H1 (cell line): Measurements from ENCODE around the gene LRRC56. TPM values are rescaled to one million over a fixed set of nuclear protein-coding genes. Genes with fewer than 3 reads are reported as not detected.

Experiments
- CTCF ChIA-PET: fragments of 300-600 bp; sonication (Branson Sonifier 250); formaldehyde crosslinking; loops from one replicate; lab custom pipeline; 2021; ENCODE audit not compliant: partially characterized antibody; lab: Charles Lee
- POLR2A ChIA-PET: fragments of 300-600 bp; sonication (Branson Sonifier 250); formaldehyde crosslinking; loops from one replicate; lab custom pipeline; 2021; ENCODE audit warnings: inconsistent platforms; ENCODE audit not compliant: partially characterized antibody; lab: Charles Lee
- DNase-seq, 2 experiments: peaks; one replicate each; pipeline versions ENCODE4 v3.0.0 to v3.0.0-alpha.2; 2010 to 2022; ENCODE audit warnings: low spot score in 2 of 2, low read depth in 1 of 2, mixed read lengths in 1 of 2
- FAIRE-seq: peaks from 2 replicates; lab custom pipeline; 2011; peaks lifted over from hg19 to GRCh38; lab: Jason Lieb, UNC
- H2AFZ ChIP-seq: 2 replicates; pipeline ENCODE4 v1.8.1; 2012; ENCODE audit warnings: low read length, inconsistent platforms
- H2AK5ac ChIP-seq: 2 replicates; pipeline ENCODE4 v1.6.1; 2013; ENCODE audit warnings: low read depth, low read length
- H2BK120ac ChIP-seq: replicated peaks from 2 replicates; pipeline ENCODE3; 2013; ENCODE audit warnings: low read depth, low read length, inconsistent platforms
- H2BK12ac ChIP-seq: 2 replicates; pipeline ENCODE4 v1.6.1; 2013; ENCODE audit warnings: low read depth, low read length
- H2BK15ac ChIP-seq: 2 replicates; pipeline ENCODE4 v1.6.1; 2013; ENCODE audit warnings: low read length
- H2BK20ac ChIP-seq: 2 replicates; pipeline ENCODE4 v1.6.1; 2013; ENCODE audit warnings: low read length
- H2BK5ac ChIP-seq: 2 replicates; pipeline ENCODE4 v1.6.1; 2013; ENCODE audit warnings: low read depth, low read length
- H3K14ac ChIP-seq: 2 replicates; pipeline ENCODE4 v1.6.1; 2013; ENCODE audit warnings: inconsistent platforms; ENCODE audit not compliant: insufficient read length
- H3K18ac ChIP-seq: 2 replicates; pipeline ENCODE4 v1.6.1; 2013; ENCODE audit warnings: low read length; ENCODE audit errors: extremely low read depth
- H3K23ac ChIP-seq: 2 replicates; pipeline ENCODE4 v1.6.1; 2013; ENCODE audit warnings: inconsistent platforms; ENCODE audit not compliant: insufficient read length
- H3K23me2 ChIP-seq: 2 replicates; pipeline ENCODE4 v1.6.1; 2013; ENCODE audit warnings: low read depth, low read length
- H3K27ac ChIP-seq: 2 replicates; pipeline ENCODE4 v1.6.1; 2011; ENCODE audit warnings: low read depth, low read length, inconsistent platforms
- H3K27me3 ChIP-seq, 4 experiments: replicated peaks in 1 of 4; 1 replicate in 1 of 4; 2 replicates in 3 of 4; pipeline versions ENCODE4 v1.6.1 to v1.8.1; 2011 to 2013; ENCODE audit warnings: low read length in 3 of 4, mild to moderate bottlenecking in 3 of 4, inconsistent platforms in 2 of 4, mixed read lengths in 2 of 4, moderate library complexity in 1 of 4; ENCODE audit not compliant: control insufficient read depth in 3 of 4, insufficient read depth in 3 of 4; ENCODE audit errors: extremely low read depth in 1 of 4
- H3K36me3 ChIP-seq, 4 experiments: 2 replicates each; pipeline versions ENCODE4 v1.6.1 to v1.8.1; 2011 to 2013; ENCODE audit warnings: mild to moderate bottlenecking in 4 of 4, low read length in 3 of 4, moderate library complexity in 2 of 4, control low read depth in 1 of 4, inconsistent platforms in 1 of 4; ENCODE audit not compliant: insufficient read depth in 4 of 4, control insufficient read depth in 2 of 4
- H3K4ac ChIP-seq: replicated peaks from 2 replicates; pipeline ENCODE3; 2013; ENCODE audit warnings: low read length, low read depth, mixed read lengths, inconsistent platforms; ENCODE audit not compliant: insufficient read length
- H3K4me1 ChIP-seq, 4 experiments: replicated peaks in 1 of 4; 1 replicate in 1 of 4; 2 replicates in 3 of 4; pipeline versions ENCODE4 v1.6.1 to v1.8.1; 2011 to 2013; ENCODE audit warnings: low read length in 3 of 4, inconsistent platforms in 2 of 4, mixed read lengths in 1 of 4; ENCODE audit not compliant: insufficient read depth in 4 of 4, control insufficient read depth in 3 of 4
- H3K4me2 ChIP-seq, 2 experiments: 2 replicates each; pipeline versions ENCODE4 v1.6.1 to v1.8.1; 2011 to 2013; ENCODE audit warnings: low read depth in 2 of 2, low read length in 2 of 2, control low read depth in 1 of 2, inconsistent platforms in 1 of 2, mild to moderate bottlenecking in 1 of 2; ENCODE audit not compliant: insufficient read depth in 1 of 2
- H3K4me3 ChIP-seq, 4 experiments: fragments of 200-600, 300-600 bp in 1 of 4; sonication (generic), shearing (Covaris generic), sonication (Bioruptor Twin) in 1 of 4; 2 replicates each; pipeline versions ENCODE4 v1.5.1 to v1.8.1; 2011 to 2016; ENCODE audit warnings: low read length in 4 of 4, low read depth in 3 of 4, control low read depth in 2 of 4, inconsistent platforms in 2 of 4, mild to moderate bottlenecking in 2 of 4, mixed read lengths in 1 of 4, moderate library complexity in 1 of 4; ENCODE audit not compliant: insufficient read depth in 2 of 4; ENCODE audit errors: extremely low read depth in 1 of 4
- H3K56ac ChIP-seq: replicated peaks from 2 replicates; pipeline ENCODE3; 2013; ENCODE audit warnings: low read depth, mild to moderate bottlenecking, mixed read lengths, low read length, inconsistent platforms; ENCODE audit not compliant: insufficient read length
- H3K79me1 ChIP-seq: 2 replicates; pipeline ENCODE4 v1.6.1; 2013; ENCODE audit warnings: low read depth, low read length, control low read depth
- H3K79me2 ChIP-seq, 2 experiments: 2 replicates each; pipeline versions ENCODE4 v1.6.1 to v1.8.1; 2012 to 2013; ENCODE audit warnings: low read length in 2 of 2, mild to moderate bottlenecking in 2 of 2, inconsistent platforms in 1 of 2; ENCODE audit not compliant: insufficient read depth in 2 of 2, control insufficient read depth in 1 of 2
- H3K9ac ChIP-seq, 4 experiments: replicated peaks in 1 of 4; 1 replicate in 1 of 4; 2 replicates in 3 of 4; pipeline versions ENCODE4 v1.6.1 to v1.8.1; 2011 to 2013; ENCODE audit warnings: low read depth in 3 of 4, low read length in 3 of 4, control low read depth in 2 of 4, mild to moderate bottlenecking in 2 of 4, moderate library complexity in 2 of 4, inconsistent platforms in 1 of 4; ENCODE audit errors: extremely low read depth in 1 of 4
- H3K9me3 ChIP-seq, 2 experiments: 2 replicates each; pipeline versions ENCODE4 v1.6.1 to v1.8.1; 2012 to 2013; ENCODE audit warnings: mild to moderate bottlenecking in 2 of 2, moderate library complexity in 2 of 2, control low read depth in 1 of 2, inconsistent platforms in 1 of 2, low read depth in 1 of 2, low read length in 1 of 2, mixed read lengths in 1 of 2; ENCODE audit not compliant: insufficient read depth in 2 of 2
- H4K20me1 ChIP-seq, 2 experiments: replicated peaks in 1 of 2; 2 replicates each; pipeline versions ENCODE3 to v1.8.1; 2011 to 2013; ENCODE audit warnings: inconsistent platforms in 2 of 2, low read length in 2 of 2, mild to moderate bottlenecking in 1 of 2; ENCODE audit not compliant: insufficient read depth in 2 of 2, control insufficient read depth in 1 of 2
- H4K5ac ChIP-seq: 2 replicates; pipeline ENCODE4 v1.6.1; 2013; ENCODE audit warnings: low read length, low read depth, mixed read lengths, inconsistent platforms; ENCODE audit not compliant: insufficient read length
- H4K8ac ChIP-seq: 2 replicates; pipeline ENCODE4 v1.8.0; 2013; ENCODE audit warnings: mild to moderate bottlenecking, moderate library complexity, low read length, inconsistent platforms; ENCODE audit not compliant: insufficient read depth; ENCODE audit errors: extremely low read depth
- H4K91ac ChIP-seq: replicated peaks from 2 replicates; pipeline ENCODE3; 2013; ENCODE audit warnings: low read length, mixed read lengths, inconsistent platforms; ENCODE audit not compliant: insufficient read length
- BACH1 ChIP-seq: IDR thresholded peaks from 2 replicates; pipeline ENCODE4 v1.6.1; 2012; ENCODE audit warnings: low read length, improper control_type of control experiment
- CHD2 ChIP-seq: IDR thresholded peaks from 2 replicates; pipeline ENCODE4 v1.6.1; 2012; ENCODE audit warnings: low read length, improper control_type of control experiment
- EP300 ChIP-seq, 2 experiments: IDR thresholded peaks; 1 replicate in 1 of 2; 2 replicates in 1 of 2; pipeline ENCODE4 v1.6.1; 2011 to 2012; ENCODE audit warnings: low read depth in 2 of 2, low read length in 2 of 2, mild to moderate bottlenecking in 2 of 2, borderline replicate concordance in 1 of 2, inconsistent platforms in 1 of 2, moderate library complexity in 1 of 2
- FOSL1 ChIP-seq: IDR thresholded peaks from 2 replicates; pipeline ENCODE4 v1.6.1; 2011; ENCODE audit warnings: mild to moderate bottlenecking, low read depth, low read length, moderate library complexity; ENCODE audit not compliant: insufficient read depth
- HDAC2 ChIP-seq, 2 experiments: fragments of 300-600 bp in 1 of 2; sonication (generic) in 1 of 2; IDR thresholded peaks; 2 replicates each; pipeline ENCODE4 v1.6.1; 2011 to 2012; ENCODE audit warnings: low read depth in 2 of 2, low read length in 2 of 2, mild to moderate bottlenecking in 2 of 2, moderate library complexity in 2 of 2, borderline replicate concordance in 1 of 2, inconsistent platforms in 1 of 2
- KDM1A ChIP-seq: fragments of 200-600, 300-600 bp; sonication (generic); IDR thresholded peaks from 2 replicates; pipeline ENCODE4 v1.7.1; 2016; ENCODE audit warnings: mild to moderate bottlenecking, low read length, borderline replicate concordance
- SP1 ChIP-seq: IDR thresholded peaks from 2 replicates; pipeline ENCODE4 v1.6.1; 2011; ENCODE audit warnings: low read depth, low read length
- SP2 ChIP-seq: IDR thresholded peaks from 2 replicates; pipeline ENCODE4 v1.6.1; 2012; ENCODE audit warnings: mild to moderate bottlenecking, low read length, inconsistent platforms
- SRF ChIP-seq: IDR thresholded peaks from 2 replicates; pipeline ENCODE4 v1.6.1; 2011; ENCODE audit warnings: mild to moderate bottlenecking, low read depth, low read length, moderate library complexity
- SUZ12 ChIP-seq: fragments of 200-600 bp; sonication (generic); IDR thresholded peaks from 2 replicates; pipeline ENCODE4 v1.6.1; 2012; ENCODE audit warnings: mild to moderate bottlenecking, inconsistent platforms, low read length, moderate library complexity, mixed read lengths
- TCF12 ChIP-seq: IDR thresholded peaks from 2 replicates; pipeline ENCODE4 v1.6.1; 2011; ENCODE audit warnings: low read depth, mild to moderate bottlenecking, low read length
- YY1 ChIP-seq: IDR thresholded peaks from 2 replicates; pipeline ENCODE4 v1.6.1; 2011; ENCODE audit warnings: low read depth, mild to moderate bottlenecking, low read length
- WGBS, 2 experiments: shearing (Covaris generic) in 1 of 2; methylation state at CpG; one replicate each; pipeline versions ENCODE4 v1.1.6 to v1.1.7; 2013 to 2015; ENCODE audit warnings: low lambda C conversion rate in 2 of 2, mixed read lengths in 2 of 2, inconsistent platforms in 1 of 2, low coverage in 1 of 2, missing lambda C conversion rate in 1 of 2; ENCODE audit not compliant: insufficient replicate concordance in 2 of 2, insufficient coverage in 1 of 2, insufficient read length in 1 of 2; ENCODE audit errors: extremely low coverage in 1 of 2, missing lambda C conversion rate in 1 of 2; 5-methylcytosine and 5-hydroxymethylcytosine counted together
- polyA plus RNA-seq, 7 experiments: library from polyadenylated mRNA; depleted of rRNA in 3 of 7; stranded (reverse) in 5 of 7; unstranded in 2 of 7; fragments of >200 nt in 5 of 7; fragments of 200-250 nt in 2 of 7; gene quantifications; 1 replicate in 5 of 7; 2 replicates in 1 of 7; 4 replicates in 1 of 7; pipeline versions ENCODE4 v1.2.1 to v1.2.3, GENCODE V29; 2011 to 2013; ENCODE audit warnings: missing spikeins in 2 of 7, mixed read lengths in 2 of 7
- total RNA-seq: library from RNA; stranded (reverse); fragmentation: NEBNext Ultra II Directional; extraction: Animal tissue kit (Norgen Biotek cat#: 25700); gene quantifications from 2 replicates; pipeline ENCODE4 v1.2.1, GENCODE V29; 2021

Gene LRRC56
- total and polyA plus RNA-seq, 2 of the 8 experiments (the other 6 are each of a cell fraction or from before 2014, with no cell fraction given), result 0.94 to 1.9 TPM

DNA sequence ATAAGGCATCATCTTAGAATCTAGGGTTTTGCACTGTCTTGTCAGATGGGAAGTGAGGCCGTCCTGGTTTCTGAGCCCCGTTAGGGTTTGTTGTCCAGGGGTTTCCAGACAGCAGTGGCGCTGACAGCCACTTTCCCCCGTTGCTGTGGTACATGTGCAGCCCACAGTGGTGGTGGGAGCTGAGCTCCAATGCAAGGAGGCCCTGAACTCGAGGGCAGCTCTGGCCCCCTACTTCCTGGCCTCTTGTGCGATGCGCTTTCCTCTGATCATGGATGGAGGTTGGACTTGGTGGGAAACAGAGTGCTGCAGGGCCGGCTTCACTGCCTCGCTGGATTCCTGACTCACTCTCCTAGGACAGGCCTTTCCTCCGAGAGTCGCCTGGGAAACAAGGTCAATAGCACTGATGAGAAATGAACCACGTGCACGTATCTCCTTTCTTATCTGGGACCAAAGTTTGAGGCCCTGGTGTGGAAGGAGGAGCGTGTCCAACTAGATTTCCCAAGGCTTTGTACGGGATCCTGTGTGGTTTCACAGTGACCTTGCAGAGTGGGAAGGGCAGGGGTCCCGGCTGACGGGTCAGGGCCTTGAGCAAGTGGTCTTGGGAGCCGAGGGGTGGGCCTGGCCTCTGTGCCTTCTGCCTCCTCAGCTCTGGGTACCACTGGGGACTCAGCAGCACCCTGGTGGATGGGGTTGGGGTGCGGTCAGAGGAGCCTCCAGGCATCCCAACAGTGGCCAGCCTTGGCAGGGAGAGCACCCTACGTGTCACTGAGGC lies 42.7 kb downstream of the LRRC56 start:
- 93% methylated on average over 19 of the region's 20 CpGs; no CpG with 5 or more reads in 1 of the 2 experiments for WGBS, 2 experiments
- peaks cover 4 to 11% (median 6%) of the 10 kb centered on the region in 4 experiments for H3K4me1 ChIP-seq
- H2BK15ac ChIP-seq, result no peak overlapping the region
- H3K4me2 ChIP-seq, result no peak overlapping the region; a peak in 1 of 4 replicates
- H3K23me2 ChIP-seq, result peaks cover 12% of the 10 kb centered on the region
- peaks cover 3 to 19% (median 11%) of the 10 kb centered on the region in 4 experiments; a peak in 6 of 8 replicates for H3K36me3 ChIP-seq
- H3K79me1 ChIP-seq, result peaks cover 25% of the 10 kb centered on the region
- H3K23ac ChIP-seq, result no peak overlapping the region
- no peak for FAIRE-seq
- H4K20me1 ChIP-seq, result peaks cover 44 to 51% of the 10 kb centered on the region in 2 experiments
- no peak overlapping the region for H2AK5ac ChIP-seq
- H4K5ac ChIP-seq, result no peak overlapping the region
- H3K27me3 ChIP-seq, result peaks cover 1 to 6% (median 4%) of the 10 kb centered on the region in 4 experiments
- peaks cover 38 to 61% of the 10 kb centered on the region in 2 experiments for H3K79me2 ChIP-seq
- no peaks in the 10 kb centered on the region for H3K9me3 ChIP-seq
- H2BK12ac ChIP-seq, result no peak overlapping the region
- H2BK5ac ChIP-seq, result no peak overlapping the region; the same call in 1 of the 2 replicates
- 0 out of 2 replicates have a peak overlapping the region, but pooled peaks have one; percentile 10 for H3K27ac ChIP-seq
- H2AFZ ChIP-seq, result no peak overlapping the region
- DNase-seq, result no peak
- H3K4me3 ChIP-seq, result no peak overlapping the region
- H3K18ac ChIP-seq, result no peak overlapping the region
- no peak overlapping the region for H3K14ac ChIP-seq
- no peak overlapping the region for H3K4ac ChIP-seq
- H3K9ac ChIP-seq, result peak overlapping the region in 1 of 4 experiments; percentile 9; a peak in 1 of 7 replicates
- CTCF ChIA-PET, result interaction anchor here (0.8 to 1.6 kb wide), 6 partner anchors 9 to 147 kb away, joined by 3 to 6 read pairs (median 3); no protein-coding TSS in a partner anchor
- no peak overlapping the region for H2BK120ac ChIP-seq
- no peak overlapping the region for H4K8ac ChIP-seq
- H4K91ac ChIP-seq, result no peak overlapping the region
- H2BK20ac ChIP-seq, result no peak overlapping the region
- no peak overlapping the region for H3K56ac ChIP-seq
- POLR2A ChIA-PET, result interaction anchor here (0.8 to 0.9 kb wide), 2 partner anchors 9 to 257 kb away, joined by 3 read pairs; no protein-coding TSS in a partner anchor
- TF ChIP-seq EP300 (IDR thresholded peaks at IDR 0.05; ENCODE audit: borderline replicate concordance in 1 of 2, low read depth in 2 of 2, low read length in 2 of 2) (no peak), TCF12 (no peak), SUZ12 (no peak), SRF (no peak), YY1 (no peak), KDM1A (no peak), FOSL1 (no peak), SP1 (no peak), BACH1 (no peak), CHD2 (no peak), SP2 (no peak), HDAC2 (IDR thresholded peaks at IDR 0.05; ENCODE audit: borderline replicate concordance in 1 of 2, low read depth in 2 of 2, low read length in 2 of 2) (no peak)
